ENCODE measurements around the gene TNIK.
A peak's percentile ranks its signal among the peaks of the same experiment; 100 is the strongest.

Gene TNIK

DNA sequence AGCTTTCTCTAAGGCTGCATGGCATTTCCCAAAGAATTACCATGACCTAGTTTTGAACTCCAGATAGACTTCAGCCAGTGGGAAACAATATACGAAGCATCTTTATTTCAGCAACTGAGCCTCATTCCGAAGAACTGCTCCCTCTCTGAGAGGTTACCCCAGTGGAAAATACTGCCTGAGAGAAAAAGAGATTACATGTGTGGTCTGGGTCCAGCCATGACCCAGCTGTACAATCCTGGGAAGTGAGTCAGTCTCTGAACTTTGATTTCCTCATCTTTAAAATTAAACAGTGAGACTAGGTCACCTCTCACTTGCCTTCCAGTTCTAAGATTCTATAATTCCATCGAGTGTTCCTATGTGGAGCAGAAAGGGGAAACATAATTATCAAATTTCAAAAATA lies 42.4 kb downstream of the TNIK start:
- no peak for DNase-seq (ENCODE audit: low read depth in 3 of 3)

DNA sequence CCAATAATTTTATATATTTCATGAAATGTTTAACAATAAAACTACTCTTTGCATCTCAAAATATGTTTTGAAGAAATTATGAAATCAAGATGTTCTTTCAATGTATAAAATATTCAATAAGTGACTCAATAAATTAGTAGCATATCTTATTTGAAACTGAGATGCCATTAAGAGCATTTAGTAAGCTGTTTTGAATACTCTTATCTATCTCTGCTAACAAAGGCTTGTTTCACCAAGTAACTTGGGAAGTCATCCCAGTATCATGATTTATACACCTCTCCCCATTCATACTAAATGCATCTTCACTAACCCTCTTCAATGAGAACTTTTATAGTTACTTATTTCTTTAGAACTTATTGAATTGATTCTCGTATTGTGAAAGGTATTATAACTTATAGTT lies 43.1 kb downstream of the TNIK start:
- DNase-seq (ENCODE audit: low read depth in 3 of 3) = no peak

DNA sequence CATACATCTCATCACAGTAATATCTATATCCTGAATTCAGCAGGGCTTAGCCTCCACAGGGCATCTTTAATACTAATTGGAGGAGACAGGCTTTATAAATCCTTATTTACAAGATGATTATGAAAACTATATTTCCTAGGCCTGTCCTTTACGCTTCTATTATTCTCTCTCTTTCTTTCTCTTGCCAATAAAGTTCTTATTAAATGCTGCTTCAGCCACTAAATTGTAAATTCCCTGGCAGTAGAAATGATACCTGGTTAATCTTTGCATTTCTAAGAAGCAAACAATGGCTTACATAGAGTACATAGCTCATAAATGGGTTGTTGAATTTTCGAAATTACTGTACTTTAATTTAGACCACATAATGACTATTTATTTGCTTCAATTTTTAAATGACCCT lies 43.5 kb downstream of the TNIK start:
- no peak for DNase-seq (ENCODE audit: low read depth in 3 of 3)

- no peak for DNase-seq (ENCODE audit: low read depth in 3 of 3)
These were observed 44.1 kb downstream of the TNIK start for GRCh38 chr3:171416061-171416460.

DNA sequence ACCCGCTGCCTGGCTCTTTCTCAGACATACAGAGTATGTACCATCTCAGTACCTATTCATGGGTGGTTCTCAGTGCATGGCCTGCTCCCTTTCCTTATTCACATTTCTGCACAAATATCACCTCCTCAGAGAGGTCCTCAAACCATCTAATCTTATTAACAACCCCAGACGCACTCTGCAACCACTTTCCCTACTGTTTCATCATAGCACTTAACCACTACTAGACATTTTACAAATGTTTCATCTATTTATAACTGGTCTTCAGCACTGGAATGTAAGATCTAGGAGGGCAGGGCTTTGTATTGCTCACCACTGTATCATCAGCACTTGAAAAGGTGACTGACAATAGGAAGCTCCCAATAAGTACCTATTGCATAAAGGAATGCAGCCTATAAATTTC lies 45.1 kb downstream of the TNIK start:
- no peak for DNase-seq (ENCODE audit: low read depth in 3 of 3)

DNA sequence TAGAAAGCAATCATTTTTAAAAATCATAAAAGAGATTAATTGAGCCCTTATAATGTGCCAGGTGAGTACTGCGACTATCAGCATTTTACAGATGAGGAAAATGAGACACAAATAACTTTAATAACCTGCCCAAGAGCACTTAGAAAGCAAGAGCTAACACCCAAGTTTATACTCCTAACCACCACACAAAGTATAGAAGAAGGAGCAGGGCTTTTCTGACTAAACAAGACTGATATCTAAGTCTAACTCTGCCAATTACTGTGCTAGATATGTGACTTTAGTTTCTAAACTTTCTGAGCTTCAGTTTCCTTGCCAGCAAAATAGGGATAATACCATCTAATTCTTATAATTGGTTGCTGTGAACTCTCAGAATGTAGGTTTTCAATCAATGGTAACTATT lies 47.7 kb downstream of the TNIK start:
- no peak for DNase-seq (ENCODE audit: low read depth in 3 of 3)

- DNase-seq (ENCODE audit: low read depth in 3 of 3) = no peak
These were observed 48.2 kb downstream of the TNIK start for GRCh38 chr3:171412054-171412453.

- no peak for DNase-seq (ENCODE audit: low read depth in 3 of 3)
These were observed 50.0 kb downstream of the TNIK start for GRCh38 chr3:171410186-171410585.

- peak in 1 of 3 donors; percentile 19 for DNase-seq (ENCODE audit: low read depth in 3 of 3)
These were observed 52.4 kb downstream of the TNIK start for GRCh38 chr3:171407759-171408158.

- DNase-seq (ENCODE audit: low read depth in 3 of 3) = no peak
These were observed 55.7 kb downstream of the TNIK start for GRCh38 chr3:171404376-171404967.

DNA sequence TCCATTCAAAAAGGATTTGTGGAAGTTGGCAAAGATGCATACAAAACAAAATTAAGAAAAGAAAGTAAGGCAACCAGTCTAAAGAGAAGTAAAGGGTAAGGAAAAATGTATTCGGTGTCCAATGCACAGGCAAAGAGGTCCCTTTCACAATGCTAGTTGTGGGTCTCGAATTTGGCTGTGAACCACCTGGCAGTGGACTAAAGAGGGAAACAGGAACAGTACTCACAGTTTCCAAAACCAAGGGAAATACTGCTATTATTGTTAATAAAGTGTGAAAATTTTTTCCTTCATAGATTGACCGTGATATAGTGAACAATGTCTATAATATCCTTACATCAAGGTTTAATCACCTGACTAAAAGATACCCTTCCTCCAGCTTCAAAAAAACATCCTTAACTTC lies 57.9 kb downstream of the TNIK start:
- no peak for DNase-seq (ENCODE audit: low read depth in 3 of 3)

DNA sequence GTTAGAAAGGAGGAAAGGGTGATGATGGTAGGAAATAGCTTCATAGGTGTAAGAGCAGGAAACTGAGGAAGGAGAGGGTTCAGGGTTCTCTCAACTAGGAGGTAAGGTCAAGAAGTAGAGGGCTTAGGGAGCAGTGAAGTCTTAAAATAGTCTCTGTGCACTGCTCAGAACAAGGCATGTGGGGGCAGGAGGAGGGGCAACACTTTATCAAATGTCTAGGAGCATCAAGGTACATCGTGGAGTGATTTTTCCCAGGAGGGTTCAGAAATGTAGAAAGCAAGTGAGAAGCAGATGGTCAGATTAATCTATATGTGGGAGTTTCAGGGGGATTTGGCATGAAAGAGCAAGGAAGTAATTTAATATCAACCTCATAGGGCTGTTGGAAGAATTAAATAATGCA lies 58.8 kb downstream of the TNIK start:
- DNase-seq (ENCODE audit: low read depth in 3 of 3) = no peak

GRCh38 chr3:171399842-171400241 lies 60.4 kb downstream of the TNIK start:
- no peak for DNase-seq (ENCODE audit: low read depth in 3 of 3)

- no peak for DNase-seq (ENCODE audit: low read depth in 3 of 3)
These were observed 61.9 kb downstream of the TNIK start for GRCh38 chr3:171398343-171398742.

DNA sequence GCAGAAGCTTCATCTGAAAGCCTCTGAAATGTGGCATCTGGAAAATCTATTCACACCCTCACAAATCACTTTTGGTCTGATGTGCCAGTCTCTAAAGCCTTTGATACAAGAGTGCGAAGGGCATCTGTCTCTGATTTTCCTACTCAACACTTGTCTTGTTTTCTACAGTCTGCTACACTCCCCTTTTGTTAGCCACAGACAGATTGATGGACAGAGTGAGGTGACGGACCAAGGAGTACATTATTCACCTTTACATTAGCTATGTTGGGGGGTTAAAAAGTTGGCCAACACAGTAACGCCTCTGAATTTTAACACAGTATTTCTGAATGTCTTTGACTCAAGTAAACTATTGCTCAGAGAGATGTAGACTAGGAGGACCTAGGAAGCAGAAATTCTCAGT lies 63.1 kb downstream of the TNIK start:
- DNase-seq (ENCODE audit: low read depth in 3 of 3) = no peak

GRCh38 chr3:171396048-171396447 lies 64.2 kb downstream of the TNIK start:
- DNase-seq (ENCODE audit: low read depth in 3 of 3) = no peak

DNA sequence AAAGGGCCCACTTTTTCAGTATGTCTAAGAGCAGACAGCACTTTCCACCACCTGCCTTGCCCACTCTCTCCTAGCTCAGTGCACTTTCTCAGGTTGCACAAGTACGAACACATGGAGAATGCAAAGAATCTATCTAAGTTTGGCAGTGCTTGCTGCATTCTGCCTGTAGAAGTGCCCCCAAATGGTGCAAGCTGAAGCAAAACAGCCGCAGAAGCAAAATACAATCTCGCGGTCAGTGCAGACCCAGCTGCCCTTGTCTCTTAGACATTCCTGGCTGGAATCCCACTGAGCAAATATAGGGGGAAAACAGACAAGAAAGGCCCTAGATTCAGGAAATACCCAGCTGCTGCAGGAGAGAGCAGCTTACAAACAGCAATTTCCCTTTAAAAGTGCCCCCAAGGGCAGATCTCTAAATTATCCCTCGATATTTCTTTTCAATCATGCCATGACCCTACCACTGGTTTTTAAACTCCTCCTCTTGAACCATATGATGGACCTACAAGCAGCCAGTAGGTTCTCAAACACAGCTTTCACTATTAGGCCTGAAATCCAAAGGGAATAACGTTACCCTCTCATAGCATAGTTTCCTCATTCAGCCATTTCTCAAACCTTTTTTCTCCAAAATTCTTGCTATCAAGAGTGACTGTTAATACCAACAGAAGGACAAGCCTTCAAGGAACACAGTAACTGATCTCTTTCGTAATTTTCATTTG lies 67.0 kb downstream of the TNIK start:
- no peak for DNase-seq (ENCODE audit: low read depth in 3 of 3)

DNA sequence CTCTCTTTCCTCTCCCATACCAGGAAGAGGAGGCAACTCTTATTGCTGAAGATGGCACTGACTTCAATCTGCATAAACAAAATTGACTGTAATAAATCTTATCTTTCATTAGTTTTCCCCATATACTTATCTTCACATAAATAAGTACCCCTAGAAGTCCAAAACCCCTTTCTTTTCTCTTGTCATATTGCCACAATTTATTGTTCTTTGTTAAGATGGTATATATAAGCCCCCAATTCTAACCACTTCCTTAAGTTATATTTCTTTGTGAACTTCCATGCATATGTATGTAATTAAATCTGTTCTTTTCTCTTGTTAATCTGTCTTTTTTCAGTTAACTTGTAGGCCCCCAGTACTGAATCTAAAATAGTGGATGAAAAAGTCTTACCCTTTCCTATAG lies 68.8 kb downstream of the TNIK start:
- DNase-seq (ENCODE audit: low read depth in 3 of 3) = no peak

- no peak for DNase-seq (ENCODE audit: low read depth in 3 of 3)
These were observed 69.9 kb downstream of the TNIK start for GRCh38 chr3:171390051-171390941.

GRCh38 chr3:171389491-171389890 lies 70.7 kb downstream of the TNIK start:
- no peak for DNase-seq (ENCODE audit: low read depth in 3 of 3)

GRCh38 chr3:171388527-171388926 lies 71.7 kb downstream of the TNIK start:
- DNase-seq (ENCODE audit: low read depth in 3 of 3) = no peak

DNA sequence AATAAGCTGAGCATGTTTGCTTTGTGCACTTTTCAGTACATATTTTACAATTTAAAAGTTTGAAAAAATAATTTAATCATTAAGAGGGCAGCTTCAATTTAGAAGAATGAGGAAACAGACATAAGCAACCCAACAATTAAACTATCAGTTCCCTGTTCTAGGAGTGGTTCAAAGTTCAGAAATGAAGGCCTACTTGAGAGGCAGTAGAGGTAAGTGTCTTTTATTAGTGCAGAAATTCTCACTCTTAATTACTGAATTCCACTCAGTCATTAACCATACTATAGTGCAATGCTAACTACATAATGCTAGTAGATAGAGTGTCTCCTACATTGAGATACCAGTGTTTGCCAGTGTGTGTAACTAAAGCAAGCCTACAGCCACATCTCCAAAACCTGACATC lies 73.1 kb downstream of the TNIK start:
- no peak for DNase-seq (ENCODE audit: low read depth in 3 of 3)

DNA sequence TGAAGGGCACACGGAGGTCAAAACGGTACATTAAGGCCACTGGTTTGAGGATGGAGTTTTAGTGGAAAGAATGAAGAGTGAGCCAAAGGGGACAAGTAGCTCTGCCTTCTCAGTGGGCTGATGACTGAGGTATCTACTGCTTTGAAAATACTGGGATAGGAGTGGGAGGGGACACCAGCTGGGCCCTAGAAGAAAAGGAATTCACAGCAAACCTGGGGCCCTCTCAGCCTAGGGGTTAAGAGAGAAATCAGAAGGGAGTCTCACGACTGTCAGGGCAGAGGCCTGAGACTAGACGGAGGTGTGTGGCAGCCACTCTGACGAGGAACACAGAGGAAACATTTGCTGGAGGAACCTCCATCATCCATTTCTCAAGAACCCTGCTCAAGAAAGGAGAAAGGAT lies 75.1 kb downstream of the TNIK start:
- no peak for DNase-seq (ENCODE audit: low read depth in 3 of 3)

Measured in stimulated activated CD4-positive, alpha-beta T cell treated with anti-CD3 and anti-CD28 coated beads, TNF-alpha, amount 100 ng/mL, for 48 hours (primary cell).